Liver (tissue), 9 donors: ENCODE data around the gene EP300. TPM values are rescaled to one million over a fixed set of nuclear protein-coding genes. Genes with fewer than 3 reads are reported as not detected.

Experiments used
- DNase-seq: peaks from one replicate; pipeline ENCODE4 v3.0.0-alpha.2; 2017; ENCODE audit warnings: low spot score
- H3K27ac ChIP-seq, 2 donors: one replicate each; pipeline ENCODE4 v1.7.0; 2013; ENCODE audit warnings: inconsistent platforms in 2 of 2, low read length in 2 of 2, control low read depth in 1 of 2, low read depth in 1 of 2, mild to moderate bottlenecking in 1 of 2
- H3K27me3 ChIP-seq, 4 donors: one replicate each; pipeline versions ENCODE4 v1.6.1 to v1.7.0; 2013; ENCODE audit warnings: low read length in 3 of 4, inconsistent platforms in 1 of 4, mild to moderate bottlenecking in 1 of 4, moderate library complexity in 1 of 4; ENCODE audit not compliant: control insufficient read depth in 4 of 4, insufficient read depth in 4 of 4
- H3K36me3 ChIP-seq, 4 donors: one replicate each; pipeline versions ENCODE4 v1.6.1 to v1.7.0; 2013; ENCODE audit warnings: low read length in 3 of 4, mild to moderate bottlenecking in 3 of 4, low read depth in 1 of 4, moderate library complexity in 1 of 4; ENCODE audit not compliant: control insufficient read depth in 4 of 4, insufficient read depth in 3 of 4
- H3K4me1 ChIP-seq, 4 donors: one replicate each; pipeline versions ENCODE4 v1.6.1 to v1.7.0; 2013; ENCODE audit warnings: low read length in 3 of 4, mild to moderate bottlenecking in 3 of 4, moderate library complexity in 1 of 4; ENCODE audit not compliant: control insufficient read depth in 4 of 4, insufficient read depth in 4 of 4
- H3K4me3 ChIP-seq, 3 donors: one replicate each; pipeline versions ENCODE4 v1.6.1 to v1.7.0; 2013; ENCODE audit warnings: low read length in 3 of 3, control low read depth in 1 of 3, low read depth in 1 of 3, mild to moderate bottlenecking in 1 of 3
- H3K9ac ChIP-seq, 2 donors: one replicate each; pipeline ENCODE4 v1.7.0; 2013; ENCODE audit warnings: low read length in 2 of 2, mild to moderate bottlenecking in 2 of 2, moderate library complexity in 2 of 2, control low read depth in 1 of 2, low read depth in 1 of 2
- H3K9me3 ChIP-seq, 4 donors: one replicate each; pipeline versions ENCODE4 v1.6.1 to v1.7.0; 2013; ENCODE audit warnings: low read length in 3 of 4; ENCODE audit not compliant: control insufficient read depth in 4 of 4
- EGR1 ChIP-seq, 2 donors: IDR thresholded peaks; 2 replicates each; pipeline ENCODE4 v1.6.1; 2016 to 2018; ENCODE audit warnings: antibody characterized with exemption in 2 of 2, low read depth in 2 of 2
- FOXA1 ChIP-seq: IDR thresholded peaks from 2 replicates; pipeline ENCODE4 v1.6.1; 2016; ENCODE audit warnings: antibody characterized with exemption
- GABPA ChIP-seq, 2 donors: IDR thresholded peaks in 1 of 2; conservative IDR thresholded peaks in 1 of 2; 2 replicates each; pipeline ENCODE4 v1.6.1; 2016; ENCODE audit warnings: antibody characterized with exemption in 2 of 2, mild to moderate bottlenecking in 1 of 2, moderate library complexity in 1 of 2
- JUND ChIP-seq, 2 donors: IDR thresholded peaks; 2 replicates each; pipeline ENCODE4 v1.6.1; 2016; ENCODE audit warnings: antibody characterized with exemption in 2 of 2
- NR2F2 ChIP-seq: IDR thresholded peaks from 2 replicates; pipeline ENCODE4 v1.6.1; 2016; ENCODE audit warnings: antibody characterized with exemption
- RAD21 ChIP-seq, 2 donors: IDR thresholded peaks; 2 replicates each; pipeline ENCODE4 v1.6.1; 2016; ENCODE audit warnings: antibody characterized with exemption in 2 of 2, mild to moderate bottlenecking in 2 of 2
- RXRA ChIP-seq, 2 donors: IDR thresholded peaks; 2 replicates each; pipeline ENCODE4 v1.6.1; 2017 to 2018; ENCODE audit warnings: antibody characterized with exemption in 2 of 2, mild to moderate bottlenecking in 1 of 2
- SP1 ChIP-seq: IDR thresholded peaks from 2 replicates; pipeline ENCODE4 v1.6.1; 2018; ENCODE audit warnings: antibody characterized with exemption, mild to moderate bottlenecking
- TAF1 ChIP-seq: conservative IDR thresholded peaks from 2 replicates; pipeline ENCODE4 v1.6.1; 2016; ENCODE audit warnings: antibody characterized with exemption, mild to moderate bottlenecking
- WGBS: extraction: QIAGEN DNeasy Blood & Tissue Kit; methylation state at CpG from one replicate; pipeline ENCODE4 v1.1.7; 2013; 5-methylcytosine and 5-hydroxymethylcytosine counted together
- polyA plus RNA-seq, 2 donors: library from polyadenylated mRNA; stranded (reverse) in 1 of 2; unstranded in 1 of 2; fragments of 200-250 nt in 1 of 2; fragments of >200 nt in 1 of 2; fragmentation: Nextera tagmentation in 1 of 2; extraction: Ambion mirVana in 1 of 2; gene quantifications; one replicate each; pipeline versions ENCODE4 v1.2.1 to v1.2.3, GENCODE V29; 2013 to 2015
- total RNA-seq, 2 donors: library from RNA; depleted of rRNA; stranded (reverse); fragments of >200 nt; gene quantifications; one replicate each; pipeline ENCODE4 v1.2.3, GENCODE V29; 2014
- TF ChIP-seq, protein P1 (sequence below): IDR thresholded peaks from 2 replicates; pipeline ENCODE4 v1.6.1; 2016; ENCODE audit warnings: antibody characterized with exemption, mild to moderate bottlenecking
- TF ChIP-seq, protein P2 (sequence below): fragments of 150-350 bp; IDR thresholded peaks from 2 replicates; pipeline ENCODE4 v1.5.1; 2017; ENCODE audit warnings: improper control_type of control experiment, low read depth, low read length; ENCODE audit not compliant: missing input control
- TF ChIP-seq, protein P3 (sequence below): IDR thresholded peaks from 2 replicates; pipeline ENCODE4 v1.6.1; 2016; ENCODE audit warnings: antibody characterized with exemption
- donor health status: healthy.
- donor health status: healthy.
- donor health status: healthy.
- donor health status: healthy.
- donor health status: healthy.

EP300 gene
- total and polyA plus RNA-seq, 4 donors, result 6.9 to 95.5 (median 31.9) TPM

DNA sequence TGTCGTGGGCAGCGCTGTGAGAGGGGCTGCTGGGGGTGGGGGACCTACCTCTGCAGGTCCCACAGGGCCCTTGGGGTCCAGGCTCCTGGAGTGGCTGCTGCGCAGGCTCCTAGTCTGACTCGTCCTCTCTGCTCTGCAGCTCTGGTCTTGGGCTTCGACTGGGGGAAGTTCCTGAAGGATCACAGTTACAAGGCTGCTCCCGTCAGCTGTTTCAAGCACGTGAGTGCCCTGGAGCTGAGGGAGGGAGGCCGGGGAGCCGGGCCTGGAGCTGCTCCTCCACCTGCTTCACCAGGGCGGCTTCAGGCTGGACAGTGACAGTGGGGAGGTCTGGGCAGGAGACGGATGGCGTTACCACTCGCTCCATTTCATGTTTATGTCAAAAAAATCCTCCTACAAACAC is 124.6 kb downstream of the EP300 start:
- peak overlapping the region; percentile 17 to 51 for H3K27ac ChIP-seq
- TF ChIP-seq SP1, result no peak
- TF ChIP-seq, protein P1, sequence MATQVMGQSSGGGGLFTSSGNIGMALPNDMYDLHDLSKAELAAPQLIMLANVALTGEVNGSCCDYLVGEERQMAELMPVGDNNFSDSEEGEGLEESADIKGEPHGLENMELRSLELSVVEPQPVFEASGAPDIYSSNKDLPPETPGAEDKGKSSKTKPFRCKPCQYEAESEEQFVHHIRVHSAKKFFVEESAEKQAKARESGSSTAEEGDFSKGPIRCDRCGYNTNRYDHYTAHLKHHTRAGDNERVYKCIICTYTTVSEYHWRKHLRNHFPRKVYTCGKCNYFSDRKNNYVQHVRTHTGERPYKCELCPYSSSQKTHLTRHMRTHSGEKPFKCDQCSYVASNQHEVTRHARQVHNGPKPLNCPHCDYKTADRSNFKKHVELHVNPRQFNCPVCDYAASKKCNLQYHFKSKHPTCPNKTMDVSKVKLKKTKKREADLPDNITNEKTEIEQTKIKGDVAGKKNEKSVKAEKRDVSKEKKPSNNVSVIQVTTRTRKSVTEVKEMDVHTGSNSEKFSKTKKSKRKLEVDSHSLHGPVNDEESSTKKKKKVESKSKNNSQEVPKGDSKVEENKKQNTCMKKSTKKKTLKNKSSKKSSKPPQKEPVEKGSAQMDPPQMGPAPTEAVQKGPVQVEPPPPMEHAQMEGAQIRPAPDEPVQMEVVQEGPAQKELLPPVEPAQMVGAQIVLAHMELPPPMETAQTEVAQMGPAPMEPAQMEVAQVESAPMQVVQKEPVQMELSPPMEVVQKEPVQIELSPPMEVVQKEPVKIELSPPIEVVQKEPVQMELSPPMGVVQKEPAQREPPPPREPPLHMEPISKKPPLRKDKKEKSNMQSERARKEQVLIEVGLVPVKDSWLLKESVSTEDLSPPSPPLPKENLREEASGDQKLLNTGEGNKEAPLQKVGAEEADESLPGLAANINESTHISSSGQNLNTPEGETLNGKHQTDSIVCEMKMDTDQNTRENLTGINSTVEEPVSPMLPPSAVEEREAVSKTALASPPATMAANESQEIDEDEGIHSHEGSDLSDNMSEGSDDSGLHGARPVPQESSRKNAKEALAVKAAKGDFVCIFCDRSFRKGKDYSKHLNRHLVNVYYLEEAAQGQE, result no peak
- H3K36me3 ChIP-seq, result peaks cover 4 to 18% (median 15%) of the 10 kb centered on the region in 4 donors
- no peaks in the 10 kb centered on the region for H3K27me3 ChIP-seq
- no peaks in the 10 kb centered on the region for H3K9me3 ChIP-seq
- H3K4me3 ChIP-seq, result no peak overlapping the region
- no peak for DNase-seq
- H3K9ac ChIP-seq, result no peak overlapping the region
- 86% methylated on average over 13 of the region's 13 CpGs for WGBS
- H3K4me1 ChIP-seq, result peaks cover 0 to 11% (median 0%) of the 10 kb centered on the region in 4 donors

DNA sequence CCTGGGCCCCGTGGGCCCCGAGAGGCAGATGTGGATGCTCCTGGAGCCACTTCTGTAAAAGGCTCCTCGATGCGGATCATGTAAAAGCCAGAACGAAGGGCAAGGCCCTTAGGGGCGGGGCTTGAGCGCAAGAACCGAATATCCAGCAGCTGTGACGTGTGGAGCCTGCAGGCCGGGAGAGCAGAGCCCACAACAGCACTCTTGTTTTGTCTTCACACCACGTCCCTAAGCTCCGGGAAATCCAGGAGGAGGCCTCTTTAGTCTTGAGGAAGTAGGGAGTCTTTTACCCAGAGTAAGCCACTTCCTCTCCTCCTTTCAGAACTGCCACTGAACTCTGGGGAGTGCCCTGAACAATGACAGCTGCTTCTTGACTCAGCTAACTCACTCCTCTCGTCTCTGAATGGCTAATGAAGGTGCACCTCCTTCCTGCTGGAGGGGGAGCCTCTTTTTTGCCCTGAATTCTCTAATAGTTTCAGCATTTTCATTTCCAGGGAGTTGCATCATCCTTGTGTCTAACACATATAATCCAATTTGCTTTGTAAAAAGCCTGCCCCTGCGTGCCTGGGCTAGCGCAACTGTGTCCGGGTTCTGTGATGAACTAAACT is 125.3 kb downstream of the EP300 start:
- Histone ChIP-seq H3K4me3 (no peak overlapping the region), H3K4me1 (peaks cover 0 to 15% (median 2%) of the 10 kb centered on the region in 4 donors), H3K9me3 (no peaks in the 10 kb centered on the region), H3K9ac (no peak overlapping the region), H3K27me3 (no peaks in the 10 kb centered on the region), H3K36me3 (peaks cover 4 to 18% (median 15%) of the 10 kb centered on the region in 4 donors), H3K27ac (peak overlapping the region; percentile 17 to 51)
- TF ChIP-seq NR2F2 (no peak), RAD21 (IDR thresholded peaks at IDR 0.05) (peak in 1 of 2 donors; percentile 3), SP1 (peak; percentile 31), RXRA (IDR thresholded peaks at IDR 0.05) (peak in 1 of 2 donors; percentile 8)
- WGBS, result 67% methylated on average over 16 of the region's 16 CpGs
- DNase-seq, result no peak

DNA sequence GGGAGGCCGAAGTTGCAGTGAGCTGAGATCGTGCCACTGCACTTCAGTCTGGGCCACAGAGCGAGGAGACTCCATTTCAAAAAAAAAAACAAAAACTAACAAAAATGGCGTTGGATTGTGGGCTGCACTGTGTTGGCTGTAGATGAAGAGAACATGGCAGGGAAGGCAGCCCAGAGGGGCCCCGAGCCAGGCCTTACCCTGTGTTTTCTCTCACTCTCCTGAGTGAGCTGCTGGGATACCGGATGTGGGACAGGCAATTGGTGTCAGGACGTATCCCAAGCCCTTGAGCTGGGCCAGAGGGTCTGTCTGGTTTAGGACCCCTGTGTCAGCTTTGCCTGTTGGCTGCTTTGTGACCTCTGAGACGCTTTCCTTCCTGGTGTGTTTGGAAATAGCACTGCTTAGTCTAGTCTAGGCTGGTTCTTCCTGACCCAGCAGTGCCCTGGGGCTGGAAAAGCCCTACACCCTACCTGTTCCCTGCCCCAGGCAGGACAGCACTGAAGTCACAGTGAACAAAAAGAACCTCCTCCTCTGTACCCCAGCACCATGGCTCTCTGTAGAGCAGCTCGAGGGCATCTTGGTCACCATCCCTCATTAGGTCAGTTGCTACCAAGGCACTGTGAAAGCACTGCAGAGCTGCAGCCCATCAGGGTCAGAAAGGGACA is 130.6 kb downstream of the EP300 start:
- no peak overlapping the region for H3K9ac ChIP-seq
- H3K36me3 ChIP-seq, result peaks cover 10 to 43% (median 18%) of the 10 kb centered on the region in 4 donors

DNA sequence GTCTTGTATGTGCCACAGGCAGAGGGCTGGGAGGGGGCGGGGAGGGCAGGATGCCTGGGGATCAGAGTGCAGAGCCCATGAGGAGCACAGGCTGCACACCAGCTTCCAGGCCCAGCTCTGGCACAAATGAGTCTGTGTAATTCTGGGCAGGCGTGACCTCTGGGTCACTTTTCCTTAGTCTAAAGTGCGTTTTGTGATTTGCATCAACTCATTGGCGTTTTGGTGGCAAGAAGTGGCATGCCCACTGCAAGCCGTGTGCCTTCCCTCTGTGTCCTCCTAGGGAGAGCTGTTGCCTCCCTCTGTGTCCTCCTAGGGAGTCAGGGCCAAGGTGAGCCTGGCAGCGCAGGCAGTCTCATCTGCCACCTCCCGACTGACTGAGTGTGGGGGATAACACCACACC is 131.1 kb downstream of the EP300 start:
- Histone ChIP-seq H3K9me3 (no peaks in the 10 kb centered on the region), H3K4me3 (no peak overlapping the region), H3K36me3 (peaks cover 10 to 43% (median 18%) of the 10 kb centered on the region in 4 donors), H3K4me1 (peaks cover 5 to 19% (median 11%) of the 10 kb centered on the region in 4 donors), H3K27me3 (no peaks in the 10 kb centered on the region), H3K27ac (peak overlapping the region; percentile 40 to 53), H3K9ac (no peak overlapping the region)
- 51% methylated on average over 7 of the region's 7 CpGs for WGBS
- DNase-seq, result no peak
- TF ChIP-seq GABPA (IDR thresholded peaks at IDR 0.05 in 1 of 2, conservative IDR thresholded peaks at IDR 0.05 in 1 of 2), result no peak
- TF ChIP-seq, protein P2, sequence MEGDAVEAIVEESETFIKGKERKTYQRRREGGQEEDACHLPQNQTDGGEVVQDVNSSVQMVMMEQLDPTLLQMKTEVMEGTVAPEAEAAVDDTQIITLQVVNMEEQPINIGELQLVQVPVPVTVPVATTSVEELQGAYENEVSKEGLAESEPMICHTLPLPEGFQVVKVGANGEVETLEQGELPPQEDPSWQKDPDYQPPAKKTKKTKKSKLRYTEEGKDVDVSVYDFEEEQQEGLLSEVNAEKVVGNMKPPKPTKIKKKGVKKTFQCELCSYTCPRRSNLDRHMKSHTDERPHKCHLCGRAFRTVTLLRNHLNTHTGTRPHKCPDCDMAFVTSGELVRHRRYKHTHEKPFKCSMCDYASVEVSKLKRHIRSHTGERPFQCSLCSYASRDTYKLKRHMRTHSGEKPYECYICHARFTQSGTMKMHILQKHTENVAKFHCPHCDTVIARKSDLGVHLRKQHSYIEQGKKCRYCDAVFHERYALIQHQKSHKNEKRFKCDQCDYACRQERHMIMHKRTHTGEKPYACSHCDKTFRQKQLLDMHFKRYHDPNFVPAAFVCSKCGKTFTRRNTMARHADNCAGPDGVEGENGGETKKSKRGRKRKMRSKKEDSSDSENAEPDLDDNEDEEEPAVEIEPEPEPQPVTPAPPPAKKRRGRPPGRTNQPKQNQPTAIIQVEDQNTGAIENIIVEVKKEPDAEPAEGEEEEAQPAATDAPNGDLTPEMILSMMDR, result no peak
- peak in 1 of 2 donors; percentile 24 for TF ChIP-seq EGR1 (IDR thresholded peaks at IDR 0.05; ENCODE audit: low read depth in 2 of 2)
- no peak for TF ChIP-seq TAF1
- TF ChIP-seq SP1, result peak; percentile 98
- no peak for TF ChIP-seq FOXA1
- TF ChIP-seq RAD21 (IDR thresholded peaks at IDR 0.05), result peak in 1 of 2 donors; percentile 62
- peak; percentile 58 for TF ChIP-seq NR2F2

More for the DNA sequence above, 130.6 kb downstream of the EP300 start:
- DNase-seq, result no peak
- Histone ChIP-seq H3K9me3 (no peaks in the 10 kb centered on the region), H3K4me1 (peaks cover 5 to 19% (median 11%) of the 10 kb centered on the region in 4 donors), H3K4me3 (no peak overlapping the region), H3K27me3 (no peaks in the 10 kb centered on the region), H3K27ac (peak overlapping the region; percentile 44 to 53)
- WGBS, result 82% methylated on average over 9 of the region's 9 CpGs
- TF ChIP-seq, protein P3, sequence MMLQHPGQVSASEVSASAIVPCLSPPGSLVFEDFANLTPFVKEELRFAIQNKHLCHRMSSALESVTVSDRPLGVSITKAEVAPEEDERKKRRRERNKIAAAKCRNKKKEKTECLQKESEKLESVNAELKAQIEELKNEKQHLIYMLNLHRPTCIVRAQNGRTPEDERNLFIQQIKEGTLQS, result no peak
- TF ChIP-seq JUND (IDR thresholded peaks at IDR 0.05) (no peak), EGR1 (IDR thresholded peaks at IDR 0.05; ENCODE audit: low read depth in 2 of 2) (no peak), TAF1 (no peak)
